Measurements from ENCODE around the gene LMLN.

GRCh38 chr3:198026620-198027019 lies 66.6 kb downstream of the LMLN start:
- TF ChIP-seq CTCF (conservative IDR thresholded peaks at IDR 0.05 in 1 of 2, IDR thresholded peaks at IDR 0.05 in 1 of 2; ENCODE audit: low read depth in 1 of 2, low read length in 2 of 2) (no peak), EZH2 (IDR thresholded peaks at IDR 0.05; ENCODE audit: low read length, missing control alignments) (no peak)

All from fibroblast of lung (primary cell).